Fibroblast of lung (primary cell): ENCODE data around the gene CIC. TPM values are rescaled to one million over a fixed set of nuclear protein-coding genes. Genes with fewer than 3 reads are reported as not detected.

ENCODE experiments used
- DNase-seq, 2 donors: peaks; one replicate each; pipeline versions ENCODE4 v3.0.0 to v3.0.0-alpha.2; 2010; ENCODE audit warnings: low read depth in 2 of 2
- H2AFZ ChIP-seq: 2 replicates; pipeline ENCODE4 v1.5.1; 2012; ENCODE audit warnings: low read length, control low read depth, inconsistent platforms
- H3K27ac ChIP-seq: 2 replicates; pipeline ENCODE4 v1.5.1; 2011; ENCODE audit warnings: low read length, control low read depth; ENCODE audit not compliant: insufficient read depth
- H3K27me3 ChIP-seq: 2 replicates; pipeline ENCODE4 v1.5.1; 2011; ENCODE audit warnings: mild to moderate bottlenecking, low read length; ENCODE audit not compliant: control insufficient read depth, insufficient read depth
- H3K36me3 ChIP-seq: 2 replicates; pipeline ENCODE4 v1.5.1; 2011; ENCODE audit warnings: low read length; ENCODE audit not compliant: control insufficient read depth, insufficient read depth
- H3K4me1 ChIP-seq: 2 replicates; pipeline ENCODE4 v1.5.1; 2011; ENCODE audit warnings: low read length; ENCODE audit not compliant: control insufficient read depth, insufficient read depth; ENCODE audit errors: extremely low read depth
- H3K4me2 ChIP-seq: 2 replicates; pipeline ENCODE4 v1.5.1; 2011; ENCODE audit warnings: low read length, control low read depth; ENCODE audit not compliant: insufficient read depth; ENCODE audit errors: extremely low read depth
- H3K4me3 ChIP-seq, 4 experiments: fragments of 200-600 bp in 1 of 4; sonication (generic) in 1 of 4; replicated peaks in 1 of 4; 2 replicates each; pipeline ENCODE4 v1.5.1; 2011 to 2016; ENCODE audit warnings: low read length in 4 of 4, low read depth in 3 of 4, mild to moderate bottlenecking in 3 of 4, control low read depth in 2 of 4, inconsistent platforms in 1 of 4, mixed read lengths in 1 of 4; ENCODE audit not compliant: insufficient read depth in 1 of 4; ENCODE audit errors: control extremely low read depth in 1 of 4
- H3K79me2 ChIP-seq: 2 replicates; pipeline ENCODE4 v1.5.1; 2012; ENCODE audit warnings: mild to moderate bottlenecking, low read length, inconsistent platforms; ENCODE audit not compliant: control insufficient read depth, insufficient read depth
- H3K9ac ChIP-seq: 2 replicates; pipeline ENCODE4 v1.5.1; 2011; ENCODE audit warnings: mild to moderate bottlenecking, low read length, control low read depth; ENCODE audit not compliant: insufficient read depth
- H3K9me3 ChIP-seq: 2 replicates; pipeline ENCODE4 v1.5.1; 2012; ENCODE audit warnings: low read depth, low read length; ENCODE audit not compliant: control insufficient read depth, insufficient read depth
- H4K20me1 ChIP-seq: 2 replicates; pipeline ENCODE4 v1.5.1; 2011; ENCODE audit warnings: low read length; ENCODE audit not compliant: control insufficient read depth, insufficient read depth; ENCODE audit errors: extremely low read depth
- CTCF ChIP-seq, 2 donors: IDR thresholded peaks in 1 of 2; conservative IDR thresholded peaks in 1 of 2; 1 replicate in 1 of 2; 2 replicates in 1 of 2; pipeline ENCODE4 v1.5.1; 2011 to 2012; ENCODE audit warnings: low read length in 2 of 2, control low read depth in 1 of 2, inconsistent platforms in 1 of 2, low read depth in 1 of 2, mild to moderate bottlenecking in 1 of 2
- EZH2 ChIP-seq: IDR thresholded peaks from 2 replicates; pipeline ENCODE4 v1.5.1; 2012; ENCODE audit warnings: low read length, control low read depth, mild to moderate bottlenecking; ENCODE audit errors: missing control alignments
- polyA plus RNA-seq, 2 donors: library from polyadenylated mRNA; depleted of rRNA in 1 of 2; stranded (reverse) in 1 of 2; unstranded in 1 of 2; fragments of >200 nt; gene quantifications; 2 replicates each; pipeline ENCODE4 v1.2.1, GENCODE V29; 2011 to 2012; ENCODE audit warnings: missing spikeins in 1 of 2
- total RNA-seq: library from RNA; depleted of rRNA; stranded (reverse); fragments of >200 nt; gene quantifications from 2 replicates; pipeline ENCODE4 v1.2.1, GENCODE V29; 2014

CIC gene
- total and polyA plus RNA-seq, 2 donors (not counting 1 experiment from before 2014, with no cell fraction given) = 8.5 to 23.6 TPM

DNA sequence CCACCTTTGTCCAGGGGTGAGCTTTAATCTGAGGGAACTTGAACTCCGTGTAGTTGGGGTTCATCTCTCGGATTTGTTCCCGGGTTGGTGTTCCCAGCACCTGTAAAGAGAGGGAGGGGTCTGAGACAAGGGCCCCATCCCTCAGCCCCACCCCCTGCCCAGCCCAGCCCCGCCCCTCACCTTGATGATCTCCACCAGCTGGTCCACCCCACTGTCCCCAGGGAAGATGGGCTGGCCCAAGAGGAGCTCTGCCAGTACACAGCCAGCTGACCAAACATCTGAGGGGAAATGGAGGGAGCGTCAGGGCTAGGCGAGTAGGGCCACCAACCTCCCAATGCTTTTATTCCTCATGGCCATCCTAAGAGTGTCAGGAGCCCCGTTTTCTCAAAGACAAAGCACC lies 35.9 kb upstream of the CIC start:
- no peak overlapping the region for H3K4me3 ChIP-seq
- TF ChIP-seq EZH2 (no peak), CTCF (conservative IDR thresholded peaks at IDR 0.05 in 1 of 2, IDR thresholded peaks at IDR 0.05 in 1 of 2; ENCODE audit: low read depth in 1 of 2, low read length in 2 of 2) (no peak)
- H3K27me3 ChIP-seq = no peaks in the 10 kb centered on the region
- no peaks in the 10 kb centered on the region for H4K20me1 ChIP-seq
- peaks cover 47% of the 10 kb centered on the region for H3K36me3 ChIP-seq
- H3K79me2 ChIP-seq = peaks cover 5% of the 10 kb centered on the region
- no peak overlapping the region for H3K4me2 ChIP-seq
- H3K9ac ChIP-seq = no peak overlapping the region
- no peaks in the 10 kb centered on the region for H3K4me1 ChIP-seq
- H2AFZ ChIP-seq = no peak overlapping the region
- no peaks in the 10 kb centered on the region for H3K9me3 ChIP-seq
- DNase-seq = no peak
- no peak overlapping the region for H3K27ac ChIP-seq

DNA sequence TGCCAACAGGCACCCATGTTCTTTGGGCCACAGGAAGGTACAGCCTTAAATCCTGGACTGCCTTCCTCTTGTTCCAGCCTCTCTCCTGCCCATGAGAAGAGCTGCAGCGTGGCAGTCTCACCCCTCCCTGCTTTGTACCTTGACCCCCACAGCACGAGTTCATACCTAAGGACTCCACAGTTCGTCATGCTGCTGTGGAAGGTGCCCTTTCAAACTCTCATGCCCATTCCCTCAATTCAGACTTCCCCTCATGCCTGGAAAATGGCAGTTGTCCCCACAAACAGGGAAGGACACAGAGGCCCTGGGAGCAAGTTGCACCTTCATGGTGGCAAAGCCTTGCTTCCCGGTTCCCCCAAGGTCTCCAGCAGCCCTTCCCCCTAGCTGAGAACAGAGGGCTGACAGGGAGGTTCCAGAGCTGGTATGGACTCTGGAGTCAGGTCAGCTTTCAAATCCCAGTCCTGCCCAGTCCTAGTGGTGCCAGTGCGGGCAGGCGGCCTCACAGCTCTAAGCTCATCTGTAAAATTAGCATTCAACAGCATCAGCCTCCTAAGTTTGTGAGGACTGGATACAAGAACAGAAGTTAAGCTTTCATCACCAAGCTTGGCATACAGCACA lies 35.3 kb upstream of the CIC start:
- Histone ChIP-seq H3K4me3 (no peak overlapping the region), H4K20me1 (no peaks in the 10 kb centered on the region), H3K27me3 (no peaks in the 10 kb centered on the region), H3K4me1 (no peaks in the 10 kb centered on the region), H3K9me3 (no peaks in the 10 kb centered on the region), H2AFZ (no peak overlapping the region), H3K27ac (no peak overlapping the region), H3K79me2 (peaks cover 5% of the 10 kb centered on the region), H3K4me2 (no peak overlapping the region), H3K36me3 (peaks cover 43% of the 10 kb centered on the region), H3K9ac (no peak overlapping the region)
- DNase-seq = no peak
- no peak for TF ChIP-seq CTCF (conservative IDR thresholded peaks at IDR 0.05 in 1 of 2, IDR thresholded peaks at IDR 0.05 in 1 of 2; ENCODE audit: low read depth in 1 of 2, low read length in 2 of 2)
- no peak for TF ChIP-seq EZH2

- Histone ChIP-seq H4K20me1 (no peaks in the 10 kb centered on the region), H3K4me3 (no peak overlapping the region), H3K27ac (no peak overlapping the region), H2AFZ (no peak overlapping the region), H3K27me3 (no peaks in the 10 kb centered on the region), H3K9ac (no peak overlapping the region), H3K36me3 (peaks cover 39% of the 10 kb centered on the region), H3K79me2 (peaks cover 7% of the 10 kb centered on the region), H3K4me2 (no peak overlapping the region), H3K4me1 (no peaks in the 10 kb centered on the region), H3K9me3 (no peaks in the 10 kb centered on the region)
- DNase-seq = no peak
- TF ChIP-seq EZH2 (no peak), CTCF (conservative IDR thresholded peaks at IDR 0.05 in 1 of 2, IDR thresholded peaks at IDR 0.05 in 1 of 2; ENCODE audit: low read depth in 1 of 2, low read length in 2 of 2) (no peak)
These were observed 34.7 kb upstream of the CIC start for GRCh38 chr19:42234364-42234763.
